ENCODE results near the gene HCST.
A peak's percentile ranks its signal among the peaks of the same experiment; 100 is the strongest.

The HCST gene

GRCh38 chr19:35929876-35930275 is 27.5 kb downstream of the HCST start:
- no peak for DNase-seq (ENCODE audit: extremely low spot score)
- CTCF ChIA-PET = interaction anchor here (1.1 to 4.9 kb wide), 4 partner anchors 17 to 237 kb away, joined by 3 to 82 read pairs (median 4); no protein-coding TSS in a partner anchor
- no peak for TF ChIP-seq CTCF (IDR thresholded peaks at IDR 0.05; ENCODE audit: control extremely low read depth, extremely low read depth, low read depth, missing control alignments)
- POLR2A ChIA-PET = no interaction called here

- DNase-seq (ENCODE audit: extremely low spot score) = peak; percentile 99
- peak; percentile 100 for TF ChIP-seq CTCF (IDR thresholded peaks at IDR 0.05; ENCODE audit: control extremely low read depth, extremely low read depth, low read depth, missing control alignments)
- ChIA-PET POLR2A (interaction anchor here (0.8 to 1.0 kb wide), 3 partner anchors 28 to 49 kb away, joined by 3 to 5 read pairs (median 5); no protein-coding TSS in a partner anchor), CTCF (interaction anchor here (0.6 to 4.9 kb wide), 39 partner anchors 9 to 383 kb away, joined by 3 to 82 read pairs (median 4); partner anchors contain the start of genes APLP1, IGFLR1, KIRREL2 and LIN37)
These were observed 29.0 kb downstream of the HCST start for GRCh38 chr19:35931161-35931873.

GRCh38 chr19:35931874-35932202 is 29.5 kb downstream of the HCST start:
- no peak for DNase-seq (ENCODE audit: extremely low spot score)
- CTCF ChIA-PET = interaction anchor here (0.7 to 4.9 kb wide), 15 partner anchors 12 to 383 kb away, joined by 3 to 82 read pairs (median 5); partner anchors contain the start of genes NFKBID, PSENEN and U2AF1L4
- POLR2A ChIA-PET = interaction anchor here (0.9 to 1.0 kb wide), 2 partner anchors 29 to 46 kb away, joined by 3 to 5 read pairs; no protein-coding TSS in a partner anchor
- TF ChIP-seq CTCF (IDR thresholded peaks at IDR 0.05; ENCODE audit: control extremely low read depth, extremely low read depth, low read depth, missing control alignments) = no peak

GRCh38 chr19:35932291-35932936 is 30.1 kb downstream of the HCST start:
- no peak for DNase-seq (ENCODE audit: extremely low spot score)
- POLR2A ChIA-PET = interaction anchor here (0.6 kb wide), 1 partner anchor 19 kb away, joined by 3 read pairs; no protein-coding TSS in a partner anchor
- CTCF ChIA-PET = interaction anchor here (0.7 to 4.9 kb wide), 8 partner anchors 37 to 384 kb away, joined by 3 to 82 read pairs (median 4); partner anchors contain the start of genes PSENEN and U2AF1L4
- no peak for TF ChIP-seq CTCF (IDR thresholded peaks at IDR 0.05; ENCODE audit: control extremely low read depth, extremely low read depth, low read depth, missing control alignments)

GRCh38 chr19:35935911-35936737 is 33.8 kb downstream of the HCST start, which contains the start of gene LRFN3:
TSS of gene LRFN3 (plus strand) at chr19:35936374. CDS start at chr19:35939426, 3,052 bp downstream.
- DNase-seq (ENCODE audit: extremely low spot score) = peak; percentile 74
- ChIA-PET CTCF (no interaction called here), POLR2A (no interaction called here)
- no peak for TF ChIP-seq CTCF (IDR thresholded peaks at IDR 0.05; ENCODE audit: control extremely low read depth, extremely low read depth, low read depth, missing control alignments)

All from GM10248 (cell line).